Dedifferentiated amniotic fluid mesenchymal stem cell (primary cell): ENCODE data around the gene SPRED1.
A peak's percentile ranks its signal among the peaks of the same experiment; 100 is the strongest.

ENCODE experiments used
- DNase-seq: peaks from one replicate; pipeline ENCODE4 v3.0.0-alpha.2; 2016; ENCODE audit errors: extremely low spot score

The SPRED1 gene

GRCh38 chr15:38252481-38253350 lies at the start of gene SPRED1:
Gene SPRED1 (plus strand): TSS chr15:38252836. CDS start chr15:38253186, 350 bp downstream.
- no peak for DNase-seq

DNA sequence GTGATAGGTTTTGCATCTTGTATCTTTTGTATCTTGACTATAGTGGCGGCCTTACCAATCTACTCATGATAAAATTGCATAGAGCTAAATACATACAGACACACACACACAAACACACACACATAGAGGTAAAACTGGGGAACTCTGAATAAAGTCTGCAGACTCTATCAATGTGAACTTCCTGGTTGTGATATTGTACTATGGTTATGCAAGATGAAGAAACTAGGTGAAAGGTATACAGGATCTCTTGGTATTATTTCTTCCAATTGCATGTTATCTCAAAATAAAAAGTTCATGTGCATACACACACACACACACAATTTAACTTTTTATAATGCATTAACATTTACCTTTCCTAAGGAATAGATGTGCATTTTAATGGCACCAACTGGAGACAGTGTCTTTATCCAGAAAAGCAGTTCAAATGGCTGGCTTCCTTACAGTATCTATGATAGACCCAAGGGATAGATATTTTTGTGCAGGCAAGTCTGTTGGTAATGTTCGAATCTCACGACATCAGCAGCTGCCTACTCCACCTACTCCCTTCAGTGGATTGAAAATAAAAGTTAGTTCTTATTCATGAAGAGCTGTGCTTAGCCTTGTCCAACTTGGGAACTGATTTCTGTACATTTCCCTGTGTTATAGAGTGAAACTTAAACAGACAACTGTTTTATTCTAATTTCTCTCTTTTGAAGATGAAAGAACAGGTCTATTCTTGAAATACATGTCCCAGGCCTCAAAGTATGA lies 46.9 kb upstream of the SPRED1 start:
- DNase-seq: no peak

DNA sequence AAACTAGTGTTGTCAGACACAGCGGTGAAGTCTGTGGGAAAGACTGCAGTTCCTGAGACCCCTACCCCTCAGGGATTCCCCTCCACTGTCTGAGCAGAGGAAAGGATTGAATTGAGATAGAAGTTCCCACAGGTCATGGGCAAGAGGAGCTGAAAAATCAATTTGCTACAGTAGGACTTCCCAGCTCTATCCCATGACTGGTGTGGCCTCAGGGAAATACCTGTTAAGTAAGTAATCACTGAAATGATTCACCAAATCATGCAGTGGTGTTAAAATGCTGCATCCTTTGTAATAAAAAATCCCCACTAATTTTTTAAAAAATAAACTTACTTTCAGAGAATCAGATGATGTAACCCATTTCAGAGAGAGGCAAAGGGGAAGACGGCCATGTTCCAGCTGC lies 45.0 kb upstream of the SPRED1 start:
- no peak for DNase-seq

- no peak for DNase-seq
These were observed 44.4 kb upstream of the SPRED1 start for GRCh38 chr15:38208206-38208605.

DNA sequence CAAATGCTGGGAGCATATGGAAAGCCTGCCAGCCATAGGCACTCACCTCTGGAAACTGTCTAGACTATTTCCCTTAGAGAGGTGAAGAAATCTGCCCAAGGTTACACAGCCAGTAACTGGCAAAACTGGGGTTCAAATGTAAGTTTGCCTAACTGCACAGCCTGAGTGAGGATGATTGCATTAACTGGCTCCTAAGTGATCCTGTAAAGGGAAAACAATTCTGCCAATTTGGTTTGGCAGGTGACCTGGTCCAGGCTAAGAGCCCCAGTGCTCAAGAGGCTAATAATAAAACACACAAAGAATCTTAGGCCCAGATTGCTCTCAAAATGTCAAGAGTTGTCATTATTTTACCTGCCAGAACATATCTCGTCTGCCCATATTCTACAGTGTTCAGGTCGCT lies 43.9 kb upstream of the SPRED1 start:
- no peak for DNase-seq

- no peak for DNase-seq
These were observed 41.4 kb upstream of the SPRED1 start for GRCh38 chr15:38211249-38211648.

DNA sequence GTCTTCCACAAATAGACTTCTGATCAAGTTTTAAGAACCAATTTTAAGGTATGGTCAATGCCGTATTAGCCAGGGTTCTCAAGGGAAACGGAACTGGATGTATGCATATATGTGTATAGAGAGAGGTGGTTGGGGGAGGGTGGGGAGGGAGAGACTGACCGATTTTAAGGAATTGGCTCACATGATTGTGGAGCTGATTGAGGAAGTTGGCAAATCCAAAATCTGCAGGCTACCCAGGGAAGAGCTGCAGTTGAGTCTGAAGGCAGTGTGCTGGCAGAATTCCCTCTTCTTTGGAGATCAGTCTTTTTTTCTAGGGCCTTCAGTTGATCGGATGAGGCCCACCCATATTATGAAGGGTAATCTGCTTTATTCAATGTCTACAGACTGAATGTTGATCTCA lies 40.8 kb upstream of the SPRED1 start:
- no peak for DNase-seq

DNA sequence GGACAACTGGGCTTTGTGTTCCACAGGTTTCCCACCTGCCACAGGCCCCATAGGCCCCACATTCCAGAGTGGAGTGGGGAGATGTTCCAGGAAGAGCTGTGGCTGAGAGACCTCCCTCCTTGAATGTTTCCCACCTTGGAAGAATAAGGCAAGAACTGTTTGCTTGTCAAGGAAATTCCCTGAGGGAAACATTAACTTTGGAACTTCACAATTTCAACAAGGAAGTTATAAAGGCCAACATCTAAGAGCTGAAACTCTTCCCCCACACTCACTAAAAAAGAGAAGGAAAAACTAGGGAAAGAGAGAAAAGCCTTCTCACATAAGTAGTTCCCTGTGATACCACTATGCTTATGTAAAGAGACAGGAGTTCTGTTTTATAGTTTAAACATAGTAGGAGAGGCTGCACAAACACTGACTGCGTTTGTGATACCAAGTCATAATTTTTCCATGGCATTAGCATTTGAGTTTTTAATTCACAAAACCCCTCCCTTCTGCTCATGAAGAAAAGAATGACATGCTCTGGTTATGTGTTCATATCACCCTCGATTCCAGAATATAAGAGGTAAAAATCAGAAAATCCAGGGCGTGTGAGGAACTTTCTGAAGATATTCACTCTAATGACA lies 39.8 kb upstream of the SPRED1 start:
- DNase-seq: no peak

DNA sequence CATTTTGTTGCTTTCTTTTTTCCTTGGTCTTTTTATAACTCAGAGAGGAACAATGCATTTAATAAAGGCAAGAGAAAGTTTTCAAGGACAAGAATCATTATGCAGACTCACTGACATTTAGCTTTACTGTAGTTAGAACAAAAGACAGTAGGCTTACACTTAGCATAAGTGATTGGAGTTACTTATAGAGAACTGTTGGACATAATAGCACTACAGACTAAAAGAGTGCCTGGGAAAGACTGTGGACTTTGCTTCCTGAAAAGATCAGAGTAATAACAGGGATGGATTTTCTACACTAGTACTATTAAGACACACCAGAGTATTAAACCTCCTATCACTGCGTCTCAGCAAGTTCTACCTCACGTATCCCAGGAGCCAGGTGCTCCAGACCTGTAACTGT lies 39.3 kb upstream of the SPRED1 start:
- DNase-seq: no peak

GRCh38 chr15:38215707-38216106 lies 36.9 kb upstream of the SPRED1 start:
- no peak for DNase-seq

DNA sequence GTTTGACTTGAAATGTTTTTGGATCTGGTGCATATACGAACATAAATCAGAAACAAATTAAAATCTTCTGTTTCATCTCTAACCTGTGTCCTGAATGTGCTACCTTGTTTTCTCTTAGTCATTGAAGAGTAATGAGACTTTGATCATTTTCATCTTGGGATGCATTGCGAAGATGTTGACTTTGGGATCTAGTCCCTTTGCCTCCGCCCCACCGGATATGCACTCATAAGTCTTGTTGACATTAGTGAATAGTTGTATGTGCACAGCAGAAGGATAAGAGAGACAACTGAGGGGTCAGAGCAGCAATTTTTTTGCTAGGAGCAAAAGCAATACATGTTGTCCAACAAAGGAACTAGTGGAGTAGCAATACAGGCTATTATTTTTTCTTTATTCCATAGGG lies 35.9 kb upstream of the SPRED1 start:
- no peak for DNase-seq

- DNase-seq: no peak
These were observed 35.4 kb upstream of the SPRED1 start for GRCh38 chr15:38217191-38217595.

GRCh38 chr15:38217788-38218609 lies 34.6 kb upstream of the SPRED1 start:
- DNase-seq: no peak

GRCh38 chr15:38220606-38221273 lies 31.9 kb upstream of the SPRED1 start:
- DNase-seq: no peak

DNA sequence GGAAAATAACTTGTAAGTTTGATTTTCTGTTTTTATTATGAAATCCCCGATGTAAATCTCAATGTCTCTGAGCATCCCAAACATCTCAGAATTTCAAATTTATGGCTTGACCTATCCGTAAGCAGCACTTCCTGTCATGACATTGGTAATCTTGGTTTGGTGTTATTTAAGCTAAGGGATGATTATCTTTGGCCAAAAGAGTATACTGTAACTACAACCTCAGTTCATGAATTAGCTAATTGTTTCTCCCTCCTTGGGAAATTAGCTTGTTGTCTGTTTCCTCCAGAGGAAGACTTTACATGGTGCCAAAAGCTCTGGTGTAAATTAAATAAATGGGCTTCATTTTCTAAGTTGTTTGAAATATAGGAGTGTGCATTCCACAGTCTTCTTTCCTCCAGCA lies 28.1 kb upstream of the SPRED1 start:
- no peak for DNase-seq

DNA sequence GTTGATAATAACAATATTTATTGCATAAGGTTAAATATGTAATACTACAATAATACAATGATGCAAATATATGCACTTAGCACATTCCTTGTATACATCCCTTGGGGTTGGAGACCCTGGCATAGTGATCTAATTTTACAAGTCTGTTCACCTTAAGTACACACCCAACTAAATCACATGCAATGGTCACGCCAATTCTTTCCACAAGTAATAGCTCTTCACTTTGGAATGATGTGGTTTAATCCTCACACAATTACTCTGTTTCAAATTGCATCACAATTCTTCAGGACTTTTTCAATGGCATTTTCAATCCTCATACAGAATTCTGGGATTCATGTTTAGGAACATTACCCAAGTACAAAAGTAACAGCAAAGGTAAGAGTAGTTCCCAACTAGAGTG lies 27.3 kb upstream of the SPRED1 start:
- no peak for DNase-seq

- DNase-seq: peak; percentile 47
These were observed 25.9 kb upstream of the SPRED1 start for GRCh38 chr15:38226608-38227266.

- DNase-seq: no peak
These were observed 24.7 kb upstream of the SPRED1 start for GRCh38 chr15:38227941-38228340.

DNA sequence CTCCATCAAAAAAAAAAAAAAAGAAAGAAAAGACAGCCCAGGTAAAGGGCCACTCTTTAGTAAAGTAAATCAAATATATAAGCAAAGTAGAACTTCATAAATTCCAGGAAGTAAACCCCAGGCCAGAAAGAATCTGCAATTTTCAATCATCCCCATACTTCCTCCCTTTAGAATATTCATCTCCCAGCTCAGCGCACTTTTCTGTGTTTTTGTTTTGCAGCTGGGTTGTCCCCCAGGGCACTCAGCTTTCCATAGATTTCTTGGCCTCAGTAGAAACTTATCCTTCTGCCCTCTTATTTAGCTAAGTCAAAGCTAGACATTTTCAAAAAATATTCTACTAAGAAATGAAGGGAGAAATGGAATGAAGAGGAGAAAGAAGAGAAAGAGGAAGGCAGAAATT lies 24.0 kb upstream of the SPRED1 start:
- no peak for DNase-seq

DNA sequence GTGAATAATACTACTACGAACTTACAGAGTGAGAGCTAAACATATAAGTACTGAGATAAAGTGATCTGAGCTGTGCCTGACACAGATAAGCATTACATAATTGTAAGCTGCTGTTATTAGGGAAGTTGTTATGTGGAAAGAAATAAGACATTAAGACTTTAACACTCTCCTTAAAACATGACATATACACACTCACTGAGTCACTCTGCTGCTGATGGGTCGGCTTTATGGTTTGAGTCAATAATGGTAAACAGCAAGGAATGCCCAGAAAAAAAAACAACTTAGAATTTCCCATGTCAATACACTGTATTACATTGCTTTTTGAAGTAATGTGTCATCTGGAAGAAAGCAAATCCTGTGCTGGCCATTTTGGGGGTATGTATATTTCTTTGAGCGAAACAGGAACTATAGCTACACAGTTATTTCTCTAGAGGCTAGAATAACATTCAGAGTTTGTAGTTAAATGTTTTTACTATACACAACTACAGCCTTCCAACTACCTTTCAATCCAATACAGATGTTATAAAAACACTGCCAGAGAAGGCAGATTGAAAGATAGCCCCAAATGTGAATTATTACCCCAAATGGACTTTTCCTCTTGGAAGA lies 22.8 kb upstream of the SPRED1 start:
- DNase-seq: no peak
